Measurements from ENCODE around the gene DYSF. TPM values are rescaled to one million over a fixed set of nuclear protein-coding genes. Genes with fewer than 3 reads are reported as not detected.

Gene DYSF
- polyA plus RNA-seq, 1 of the 3 experiments (the other 2 are of a cell fraction), result 0.10 TPM

DNA sequence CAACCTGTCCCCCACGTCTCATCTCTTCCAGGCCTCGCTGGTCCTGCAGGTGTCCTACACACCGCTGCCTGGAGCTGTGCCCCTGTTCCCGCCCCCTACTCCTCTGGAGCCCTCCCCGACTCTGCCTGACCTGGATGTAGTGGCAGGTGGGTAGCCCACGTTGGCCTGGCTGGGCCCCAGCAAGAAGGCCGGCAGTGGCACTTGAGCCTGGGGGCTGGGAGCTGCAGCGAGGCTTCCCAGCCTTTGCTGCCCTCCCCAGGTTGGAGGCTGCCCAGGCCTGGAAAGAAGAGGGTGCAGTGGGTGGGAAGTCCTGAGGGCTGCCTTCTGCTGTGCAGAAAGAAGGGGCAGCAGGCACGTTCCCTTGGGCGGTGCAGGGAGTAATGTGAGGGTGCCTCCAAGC lies 58.4 kb downstream of the DYSF start:
- Histone ChIP-seq H3K36me3 (replicated peaks in 1 of 2; ENCODE audit: control insufficient read depth in 1 of 2, insufficient read depth in 2 of 2, low read length in 1 of 2) (no peaks in the 10 kb centered on the region), H3K27me3 (ENCODE audit: insufficient read depth) (peaks cover 5% of the 10 kb centered on the region; the same call in 1 of the 2 replicates), H3K4me2 (no peak overlapping the region), H3K9me2 (no peaks in the 10 kb centered on the region), H3K27ac (ENCODE audit: low read depth in 2 of 2, low read length in 1 of 2) (no peak overlapping the region), H3K79me2 (ENCODE audit: insufficient read depth) (no peaks in the 10 kb centered on the region), H3F3A (replicated peaks; ENCODE audit: insufficient read depth) (no peaks in the 10 kb centered on the region), H2AFZ (ENCODE audit: low read depth) (no peak overlapping the region), H4K20me1 (ENCODE audit: insufficient read depth) (no peaks in the 10 kb centered on the region), H3K4me3 (ENCODE audit: low read depth in 2 of 2, low read length in 1 of 2) (no peak overlapping the region), H3K9ac (no peak overlapping the region), H3K4me1 (ENCODE audit: control insufficient read depth in 1 of 2, insufficient read depth in 2 of 2, low read depth in 1 of 2, low read length in 1 of 2) (no peaks in the 10 kb centered on the region), H3K9me3 (no peaks in the 10 kb centered on the region)
- WGBS (ENCODE audit: low lambda C conversion rate), result 66% methylated on average over 6 of the region's 10 CpGs
- DNase-seq, result no peak
- ChIA-PET CTCF (interaction anchor here (0.9 to 11.8 kb wide), 8 partner anchors 13 to 411 kb away, joined by 3 to 221 read pairs (median 16); no protein-coding TSS in a partner anchor), POLR2A (no interaction called here)
- no peak for TF ChIP-seq MEF2A (IDR thresholded peaks at IDR 0.05; ENCODE audit: borderline replicate concordance, low read depth)
- no peak for TF ChIP-seq CHD2 (IDR thresholded peaks at IDR 0.05; ENCODE audit: low read length, partially characterized antibody)
- TF ChIP-seq RXRA (IDR thresholded peaks at IDR 0.05; ENCODE audit: borderline replicate concordance, low read depth), result no peak
- TF ChIP-seq, protein P1, sequence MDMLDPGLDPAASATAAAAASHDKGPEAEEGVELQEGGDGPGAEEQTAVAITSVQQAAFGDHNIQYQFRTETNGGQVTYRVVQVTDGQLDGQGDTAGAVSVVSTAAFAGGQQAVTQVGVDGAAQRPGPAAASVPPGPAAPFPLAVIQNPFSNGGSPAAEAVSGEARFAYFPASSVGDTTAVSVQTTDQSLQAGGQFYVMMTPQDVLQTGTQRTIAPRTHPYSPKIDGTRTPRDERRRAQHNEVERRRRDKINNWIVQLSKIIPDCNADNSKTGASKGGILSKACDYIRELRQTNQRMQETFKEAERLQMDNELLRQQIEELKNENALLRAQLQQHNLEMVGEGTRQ (IDR thresholded peaks at IDR 0.05; ENCODE audit: borderline replicate concordance, low read depth, low read length), result no peak
- no peak for TF ChIP-seq ELF1 (IDR thresholded peaks at IDR 0.05)
- TF ChIP-seq, protein P2, sequence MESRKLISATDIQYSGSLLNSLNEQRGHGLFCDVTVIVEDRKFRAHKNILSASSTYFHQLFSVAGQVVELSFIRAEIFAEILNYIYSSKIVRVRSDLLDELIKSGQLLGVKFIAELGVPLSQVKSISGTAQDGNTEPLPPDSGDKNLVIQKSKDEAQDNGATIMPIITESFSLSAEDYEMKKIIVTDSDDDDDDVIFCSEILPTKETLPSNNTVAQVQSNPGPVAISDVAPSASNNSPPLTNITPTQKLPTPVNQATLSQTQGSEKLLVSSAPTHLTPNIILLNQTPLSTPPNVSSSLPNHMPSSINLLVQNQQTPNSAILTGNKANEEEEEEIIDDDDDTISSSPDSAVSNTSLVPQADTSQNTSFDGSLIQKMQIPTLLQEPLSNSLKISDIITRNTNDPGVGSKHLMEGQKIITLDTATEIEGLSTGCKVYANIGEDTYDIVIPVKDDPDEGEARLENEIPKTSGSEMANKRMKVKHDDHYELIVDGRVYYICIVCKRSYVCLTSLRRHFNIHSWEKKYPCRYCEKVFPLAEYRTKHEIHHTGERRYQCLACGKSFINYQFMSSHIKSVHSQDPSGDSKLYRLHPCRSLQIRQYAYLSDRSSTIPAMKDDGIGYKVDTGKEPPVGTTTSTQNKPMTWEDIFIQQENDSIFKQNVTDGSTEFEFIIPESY (IDR thresholded peaks at IDR 0.05; ENCODE audit: borderline replicate concordance, low read depth), result no peak
- no peak for TF ChIP-seq FOXJ3 (CRISPR knock-in tag; IDR thresholded peaks at IDR 0.05)
- TF ChIP-seq TEAD4 (IDR thresholded peaks at IDR 0.05; ENCODE audit: borderline replicate concordance, insufficient read depth), result no peak
- no peak for TF ChIP-seq JUND (IDR thresholded peaks at IDR 0.05)
- TF ChIP-seq FOSL2 (IDR thresholded peaks at IDR 0.05; ENCODE audit: borderline replicate concordance, low read depth), result no peak
- TF ChIP-seq FOXM1 (IDR thresholded peaks at IDR 0.05; ENCODE audit: low read depth), result no peak
- TF ChIP-seq MXI1 (IDR thresholded peaks at IDR 0.05; ENCODE audit: low read depth, low read length), result no peak
- TF ChIP-seq, protein P3, sequence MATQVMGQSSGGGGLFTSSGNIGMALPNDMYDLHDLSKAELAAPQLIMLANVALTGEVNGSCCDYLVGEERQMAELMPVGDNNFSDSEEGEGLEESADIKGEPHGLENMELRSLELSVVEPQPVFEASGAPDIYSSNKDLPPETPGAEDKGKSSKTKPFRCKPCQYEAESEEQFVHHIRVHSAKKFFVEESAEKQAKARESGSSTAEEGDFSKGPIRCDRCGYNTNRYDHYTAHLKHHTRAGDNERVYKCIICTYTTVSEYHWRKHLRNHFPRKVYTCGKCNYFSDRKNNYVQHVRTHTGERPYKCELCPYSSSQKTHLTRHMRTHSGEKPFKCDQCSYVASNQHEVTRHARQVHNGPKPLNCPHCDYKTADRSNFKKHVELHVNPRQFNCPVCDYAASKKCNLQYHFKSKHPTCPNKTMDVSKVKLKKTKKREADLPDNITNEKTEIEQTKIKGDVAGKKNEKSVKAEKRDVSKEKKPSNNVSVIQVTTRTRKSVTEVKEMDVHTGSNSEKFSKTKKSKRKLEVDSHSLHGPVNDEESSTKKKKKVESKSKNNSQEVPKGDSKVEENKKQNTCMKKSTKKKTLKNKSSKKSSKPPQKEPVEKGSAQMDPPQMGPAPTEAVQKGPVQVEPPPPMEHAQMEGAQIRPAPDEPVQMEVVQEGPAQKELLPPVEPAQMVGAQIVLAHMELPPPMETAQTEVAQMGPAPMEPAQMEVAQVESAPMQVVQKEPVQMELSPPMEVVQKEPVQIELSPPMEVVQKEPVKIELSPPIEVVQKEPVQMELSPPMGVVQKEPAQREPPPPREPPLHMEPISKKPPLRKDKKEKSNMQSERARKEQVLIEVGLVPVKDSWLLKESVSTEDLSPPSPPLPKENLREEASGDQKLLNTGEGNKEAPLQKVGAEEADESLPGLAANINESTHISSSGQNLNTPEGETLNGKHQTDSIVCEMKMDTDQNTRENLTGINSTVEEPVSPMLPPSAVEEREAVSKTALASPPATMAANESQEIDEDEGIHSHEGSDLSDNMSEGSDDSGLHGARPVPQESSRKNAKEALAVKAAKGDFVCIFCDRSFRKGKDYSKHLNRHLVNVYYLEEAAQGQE (IDR thresholded peaks at IDR 0.05; ENCODE audit: low read depth, low read length), result no peak
- TF ChIP-seq, protein P4, sequence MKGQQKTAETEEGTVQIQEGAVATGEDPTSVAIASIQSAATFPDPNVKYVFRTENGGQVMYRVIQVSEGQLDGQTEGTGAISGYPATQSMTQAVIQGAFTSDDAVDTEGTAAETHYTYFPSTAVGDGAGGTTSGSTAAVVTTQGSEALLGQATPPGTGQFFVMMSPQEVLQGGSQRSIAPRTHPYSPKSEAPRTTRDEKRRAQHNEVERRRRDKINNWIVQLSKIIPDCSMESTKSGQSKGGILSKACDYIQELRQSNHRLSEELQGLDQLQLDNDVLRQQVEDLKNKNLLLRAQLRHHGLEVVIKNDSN (IDR thresholded peaks at IDR 0.05; ENCODE audit: borderline replicate concordance, low read depth), result no peak
- TF ChIP-seq, protein P5, sequence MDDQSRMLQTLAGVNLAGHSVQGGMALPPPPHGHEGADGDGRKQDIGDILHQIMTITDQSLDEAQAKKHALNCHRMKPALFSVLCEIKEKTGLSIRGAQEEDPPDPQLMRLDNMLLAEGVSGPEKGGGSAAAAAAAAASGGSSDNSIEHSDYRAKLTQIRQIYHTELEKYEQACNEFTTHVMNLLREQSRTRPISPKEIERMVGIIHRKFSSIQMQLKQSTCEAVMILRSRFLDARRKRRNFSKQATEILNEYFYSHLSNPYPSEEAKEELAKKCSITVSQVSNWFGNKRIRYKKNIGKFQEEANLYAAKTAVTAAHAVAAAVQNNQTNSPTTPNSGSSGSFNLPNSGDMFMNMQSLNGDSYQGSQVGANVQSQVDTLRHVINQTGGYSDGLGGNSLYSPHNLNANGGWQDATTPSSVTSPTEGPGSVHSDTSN (IDR thresholded peaks at IDR 0.05), result no peak
- TF ChIP-seq SMC3 (IDR thresholded peaks at IDR 0.05; ENCODE audit: low read depth, low read length), result no peak
- TF ChIP-seq TCF12 (IDR thresholded peaks at IDR 0.05), result no peak
- no peak for TF ChIP-seq RCOR1 (IDR thresholded peaks at IDR 0.05; ENCODE audit: low read length)
